Neural cell (in vitro differentiated cells): ENCODE data around the gene PHF2. TPM values are rescaled to one million over a fixed set of nuclear protein-coding genes. Genes with fewer than 3 reads are reported as not detected.

Experiments used
- H2AFZ ChIP-seq: fragments of 200-600, 300-800 bp; sonication (generic), shearing (Covaris generic); 2 replicates; pipeline ENCODE4 v1.6.0; 2014; ENCODE audit warnings: low read depth, mild to moderate bottlenecking, antibody characterized with exemption, low read length, moderate library complexity
- H3F3A ChIP-seq: fragments of 200-600 bp; shearing (Covaris generic); 2 replicates; pipeline ENCODE4 v1.6.1; 2016; ENCODE audit warnings: mild to moderate bottlenecking, moderate library complexity, mixed read lengths, antibody characterized with exemption, low read length; ENCODE audit not compliant: insufficient read depth, poor library complexity, severe bottlenecking
- H3K27ac ChIP-seq: fragments of 200-600, 300-800 bp; sonication (generic), shearing (Covaris generic); 2 replicates; pipeline ENCODE4 v1.5.1; 2014; ENCODE audit warnings: mild to moderate bottlenecking, low read length, moderate library complexity
- H3K27me3 ChIP-seq: fragments of 300-800, 200-600 bp; sonication (generic), shearing (Covaris generic); 2 replicates; pipeline ENCODE4 v1.6.0; 2014; ENCODE audit warnings: mild to moderate bottlenecking, low read depth, low read length, moderate library complexity; ENCODE audit not compliant: insufficient read depth
- H3K36me3 ChIP-seq: fragments of 300-800, 200-600 bp; sonication (generic), shearing (Covaris generic); 2 replicates; pipeline ENCODE4 v1.5.1; 2014; ENCODE audit warnings: mild to moderate bottlenecking, antibody characterized with exemption, low read length, moderate library complexity; ENCODE audit not compliant: insufficient read depth
- H3K4me2 ChIP-seq: fragments of 300-800, 200-600 bp; sonication (generic), shearing (Covaris generic); 2 replicates; pipeline ENCODE4 v1.6.0; 2014; ENCODE audit warnings: mild to moderate bottlenecking, low read length
- H3K4me3 ChIP-seq: fragments of 300-800, 200-600 bp; sonication (generic), shearing (Covaris generic); 2 replicates; pipeline ENCODE4 v1.5.1; 2014; ENCODE audit warnings: mild to moderate bottlenecking, low read length, moderate library complexity
- H3K79me2 ChIP-seq: fragments of 200-600 bp; shearing (Covaris generic); replicated peaks from 2 replicates; pipeline ENCODE4 v1.6.0; 2014; ENCODE audit warnings: mild to moderate bottlenecking, low read length, moderate library complexity; ENCODE audit not compliant: insufficient read depth
- H3K9ac ChIP-seq: fragments of 300-800, 200-600 bp; sonication (generic), shearing (Covaris generic); 2 replicates; pipeline ENCODE4 v1.6.1; 2016; ENCODE audit warnings: mild to moderate bottlenecking, low read length, mixed read lengths
- H3K9me2 ChIP-seq: fragments of 200-600 bp; shearing (Covaris generic); 2 replicates; pipeline ENCODE4 v1.6.1; 2016; ENCODE audit warnings: mild to moderate bottlenecking, low read length, mixed read lengths; ENCODE audit not compliant: insufficient read depth
- H3K9me3 ChIP-seq: fragments of 200-600, 300-800 bp; sonication (generic), shearing (Covaris generic); 2 replicates; pipeline ENCODE4 v1.6.1; 2016; ENCODE audit warnings: mild to moderate bottlenecking, mixed run types, low read length, moderate library complexity, mixed read lengths
- H4K20me1 ChIP-seq: fragments of 200-600 bp; shearing (Covaris generic); 2 replicates; pipeline ENCODE4 v1.6.1; 2016; ENCODE audit warnings: mild to moderate bottlenecking, mixed run types; ENCODE audit not compliant: insufficient read depth
- EP300 ChIP-seq: fragments of 450-650 bp; conservative IDR thresholded peaks from 2 replicates; pipeline ENCODE4 v1.6.1; 2014; ENCODE audit warnings: antibody characterized with exemption, mild to moderate bottlenecking, moderate library complexity; ENCODE audit not compliant: poor library complexity, severe bottlenecking
- EZH2 ChIP-seq: fragments of 200-600, 300-800 bp; shearing (Covaris generic), sonication (generic); IDR thresholded peaks from 2 replicates; pipeline ENCODE4 v1.6.1; 2014; ENCODE audit warnings: antibody characterized with exemption, low read length, borderline replicate concordance, mild to moderate bottlenecking; ENCODE audit not compliant: insufficient read depth, poor library complexity, severe bottlenecking
- MXI1 ChIP-seq: fragments of 450-650 bp; conservative IDR thresholded peaks from 2 replicates; pipeline ENCODE4 v1.6.1; 2014; ENCODE audit warnings: antibody characterized with exemption, mild to moderate bottlenecking; ENCODE audit not compliant: poor library complexity, severe bottlenecking
- POLR2AphosphoS5 ChIP-seq: IDR thresholded peaks from 2 replicates; pipeline ENCODE4 v1.6.1; 2012
- RAD21 ChIP-seq: fragments of 450-650 bp; conservative IDR thresholded peaks from 2 replicates; pipeline ENCODE4 v1.6.1; 2014; ENCODE audit warnings: antibody characterized with exemption, mild to moderate bottlenecking, moderate library complexity
- SMC3 ChIP-seq: fragments of 450-650 bp; conservative IDR thresholded peaks from 2 replicates; pipeline ENCODE4 v1.6.1; 2014; ENCODE audit warnings: antibody characterized with exemption, mild to moderate bottlenecking, moderate library complexity; ENCODE audit not compliant: poor library complexity
- TAF1 ChIP-seq: IDR thresholded peaks from 2 replicates; pipeline ENCODE4 v1.6.1; 2012; ENCODE audit warnings: low read depth
- polyA plus RNA-seq: library from polyadenylated mRNA; depleted of rRNA; stranded (reverse); fragments of >200 nt; gene quantifications from 2 replicates; pipeline ENCODE4 v1.2.3, GENCODE V29; 2014
- TF ChIP-seq, protein P1 (sequence below): fragments of 450-650 bp; IDR thresholded peaks from 2 replicates; pipeline ENCODE4 v1.5.1; 2014; ENCODE audit warnings: antibody characterized with exemption, mild to moderate bottlenecking, moderate library complexity; ENCODE audit not compliant: poor library complexity, severe bottlenecking
- TF ChIP-seq, protein P2 (sequence below): IDR thresholded peaks from 2 replicates; pipeline ENCODE4 v1.6.1; 2012; ENCODE audit warnings: borderline replicate concordance

The PHF2 gene
- polyA plus RNA-seq, 1 donor from 2014 or later, result 42.4 TPM

DNA sequence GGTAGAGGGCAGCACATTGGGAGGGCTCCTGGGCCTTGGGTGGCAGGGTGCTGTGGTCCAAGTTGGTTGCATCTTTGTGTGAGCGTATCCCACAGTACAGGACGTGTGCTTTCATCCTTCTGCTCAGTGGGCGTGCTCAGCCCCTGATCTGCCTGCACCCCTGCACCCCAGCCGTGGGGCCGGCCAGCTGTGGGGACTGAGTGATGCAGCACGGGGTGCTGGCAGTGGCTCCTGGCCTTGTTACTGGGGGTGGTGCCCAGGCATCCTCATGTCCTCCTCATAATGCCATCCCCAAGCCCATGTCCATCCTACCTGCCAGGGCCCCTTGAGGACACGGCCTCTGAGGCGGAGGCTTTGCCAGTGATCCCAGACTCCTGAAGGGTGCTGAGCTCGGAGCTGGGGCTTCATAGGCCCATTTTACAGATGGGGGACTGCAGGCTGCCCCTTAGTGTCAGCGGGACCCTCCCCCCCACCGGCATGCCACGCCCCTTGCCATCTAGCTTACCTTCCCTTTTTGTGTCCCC is 100.7 kb downstream of the PHF2 start:
- H2AFZ ChIP-seq, result no peak overlapping the region
- no peak overlapping the region for H3K9ac ChIP-seq
- peaks cover 14% of the 10 kb centered on the region for H3K36me3 ChIP-seq
- no peak overlapping the region for H3K4me2 ChIP-seq
- H3K27me3 ChIP-seq, result no peaks in the 10 kb centered on the region
- H3K79me2 ChIP-seq, result no peaks in the 10 kb centered on the region
- H4K20me1 ChIP-seq, result no peaks in the 10 kb centered on the region
- no peaks in the 10 kb centered on the region for H3F3A ChIP-seq
- H3K9me2 ChIP-seq, result no peaks in the 10 kb centered on the region
- no peaks in the 10 kb centered on the region for H3K9me3 ChIP-seq
- H3K4me3 ChIP-seq, result no peak overlapping the region
- no peak for TF ChIP-seq POLR2AphosphoS5
- TF ChIP-seq EP300, result no peak
- no peak for TF ChIP-seq RAD21
- no peak for TF ChIP-seq EZH2
- TF ChIP-seq, protein P1, sequence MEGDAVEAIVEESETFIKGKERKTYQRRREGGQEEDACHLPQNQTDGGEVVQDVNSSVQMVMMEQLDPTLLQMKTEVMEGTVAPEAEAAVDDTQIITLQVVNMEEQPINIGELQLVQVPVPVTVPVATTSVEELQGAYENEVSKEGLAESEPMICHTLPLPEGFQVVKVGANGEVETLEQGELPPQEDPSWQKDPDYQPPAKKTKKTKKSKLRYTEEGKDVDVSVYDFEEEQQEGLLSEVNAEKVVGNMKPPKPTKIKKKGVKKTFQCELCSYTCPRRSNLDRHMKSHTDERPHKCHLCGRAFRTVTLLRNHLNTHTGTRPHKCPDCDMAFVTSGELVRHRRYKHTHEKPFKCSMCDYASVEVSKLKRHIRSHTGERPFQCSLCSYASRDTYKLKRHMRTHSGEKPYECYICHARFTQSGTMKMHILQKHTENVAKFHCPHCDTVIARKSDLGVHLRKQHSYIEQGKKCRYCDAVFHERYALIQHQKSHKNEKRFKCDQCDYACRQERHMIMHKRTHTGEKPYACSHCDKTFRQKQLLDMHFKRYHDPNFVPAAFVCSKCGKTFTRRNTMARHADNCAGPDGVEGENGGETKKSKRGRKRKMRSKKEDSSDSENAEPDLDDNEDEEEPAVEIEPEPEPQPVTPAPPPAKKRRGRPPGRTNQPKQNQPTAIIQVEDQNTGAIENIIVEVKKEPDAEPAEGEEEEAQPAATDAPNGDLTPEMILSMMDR, result no peak
- TF ChIP-seq SMC3, result no peak
- TF ChIP-seq, protein P2, sequence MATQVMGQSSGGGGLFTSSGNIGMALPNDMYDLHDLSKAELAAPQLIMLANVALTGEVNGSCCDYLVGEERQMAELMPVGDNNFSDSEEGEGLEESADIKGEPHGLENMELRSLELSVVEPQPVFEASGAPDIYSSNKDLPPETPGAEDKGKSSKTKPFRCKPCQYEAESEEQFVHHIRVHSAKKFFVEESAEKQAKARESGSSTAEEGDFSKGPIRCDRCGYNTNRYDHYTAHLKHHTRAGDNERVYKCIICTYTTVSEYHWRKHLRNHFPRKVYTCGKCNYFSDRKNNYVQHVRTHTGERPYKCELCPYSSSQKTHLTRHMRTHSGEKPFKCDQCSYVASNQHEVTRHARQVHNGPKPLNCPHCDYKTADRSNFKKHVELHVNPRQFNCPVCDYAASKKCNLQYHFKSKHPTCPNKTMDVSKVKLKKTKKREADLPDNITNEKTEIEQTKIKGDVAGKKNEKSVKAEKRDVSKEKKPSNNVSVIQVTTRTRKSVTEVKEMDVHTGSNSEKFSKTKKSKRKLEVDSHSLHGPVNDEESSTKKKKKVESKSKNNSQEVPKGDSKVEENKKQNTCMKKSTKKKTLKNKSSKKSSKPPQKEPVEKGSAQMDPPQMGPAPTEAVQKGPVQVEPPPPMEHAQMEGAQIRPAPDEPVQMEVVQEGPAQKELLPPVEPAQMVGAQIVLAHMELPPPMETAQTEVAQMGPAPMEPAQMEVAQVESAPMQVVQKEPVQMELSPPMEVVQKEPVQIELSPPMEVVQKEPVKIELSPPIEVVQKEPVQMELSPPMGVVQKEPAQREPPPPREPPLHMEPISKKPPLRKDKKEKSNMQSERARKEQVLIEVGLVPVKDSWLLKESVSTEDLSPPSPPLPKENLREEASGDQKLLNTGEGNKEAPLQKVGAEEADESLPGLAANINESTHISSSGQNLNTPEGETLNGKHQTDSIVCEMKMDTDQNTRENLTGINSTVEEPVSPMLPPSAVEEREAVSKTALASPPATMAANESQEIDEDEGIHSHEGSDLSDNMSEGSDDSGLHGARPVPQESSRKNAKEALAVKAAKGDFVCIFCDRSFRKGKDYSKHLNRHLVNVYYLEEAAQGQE, result no peak
- TF ChIP-seq TAF1, result no peak
- no peak for TF ChIP-seq MXI1
- no peak overlapping the region for H3K27ac ChIP-seq

DNA sequence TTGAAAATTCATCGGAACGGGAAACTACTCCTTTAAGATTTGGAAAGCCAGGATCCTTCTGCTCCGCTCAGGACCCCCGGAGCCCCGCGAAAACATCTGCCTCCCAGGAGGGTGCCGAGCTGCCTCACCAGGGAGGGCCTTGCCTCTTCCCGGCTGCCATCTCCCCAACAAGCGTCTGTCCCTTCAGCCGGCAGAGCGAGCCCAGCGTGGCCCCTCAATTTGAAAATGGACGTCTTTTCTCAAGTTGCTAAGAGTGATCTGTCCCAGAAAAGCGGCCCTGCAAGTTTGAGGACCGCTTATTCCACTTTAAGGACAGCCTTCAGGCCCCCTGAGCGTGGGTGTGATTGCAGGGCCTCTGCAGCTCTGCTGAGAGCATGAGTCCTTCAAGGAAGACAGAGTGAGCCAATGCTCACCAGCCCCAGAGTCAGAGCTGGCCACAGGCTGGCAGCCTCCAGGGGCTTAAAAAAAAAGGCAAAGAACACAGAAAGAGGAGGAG is 101.3 kb downstream of the PHF2 start:
- peaks cover 14% of the 10 kb centered on the region for H3K36me3 ChIP-seq
- no peaks in the 10 kb centered on the region for H4K20me1 ChIP-seq
- TF ChIP-seq, protein P1, result no peak
- TF ChIP-seq EZH2 (no peak), POLR2AphosphoS5 (no peak), RAD21 (no peak)
- TF ChIP-seq, protein P2, result no peak
- H3K9ac ChIP-seq, result no peak overlapping the region
- no peaks in the 10 kb centered on the region for H3K9me2 ChIP-seq
- H3K27ac ChIP-seq, result no peak overlapping the region
- no peaks in the 10 kb centered on the region for H3F3A ChIP-seq
- H3K9me3 ChIP-seq, result no peaks in the 10 kb centered on the region
- no peaks in the 10 kb centered on the region for H3K79me2 ChIP-seq
- no peak overlapping the region for H2AFZ ChIP-seq
- H3K4me3 ChIP-seq, result no peak overlapping the region
- H3K27me3 ChIP-seq, result no peaks in the 10 kb centered on the region
- H3K4me2 ChIP-seq, result no peak overlapping the region
